ENCODE measurements around the gene SSX2IP. TPM values are rescaled to one million over a fixed set of nuclear protein-coding genes. Genes with fewer than 3 reads are reported as not detected.

Gene SSX2IP
- total RNA-seq, 1 donor from 2014 or later, result 22.2 TPM

GRCh38 chr1:84698151-84699110 is 8.2 kb upstream of the SSX2IP start:
- Mint-ChIP-seq H3K27me3 (no peaks in the 10 kb centered on the region), H3K9me3 (no peaks in the 10 kb centered on the region), H3K4me3 (no peak overlapping the region), H3K4me1 (ENCODE audit: unreplicated experiment) (peaks cover 3% of the 10 kb centered on the region), H3K36me3 (no peaks in the 10 kb centered on the region), H3K27ac (no peak overlapping the region)
- TF ChIP-seq, protein P1, sequence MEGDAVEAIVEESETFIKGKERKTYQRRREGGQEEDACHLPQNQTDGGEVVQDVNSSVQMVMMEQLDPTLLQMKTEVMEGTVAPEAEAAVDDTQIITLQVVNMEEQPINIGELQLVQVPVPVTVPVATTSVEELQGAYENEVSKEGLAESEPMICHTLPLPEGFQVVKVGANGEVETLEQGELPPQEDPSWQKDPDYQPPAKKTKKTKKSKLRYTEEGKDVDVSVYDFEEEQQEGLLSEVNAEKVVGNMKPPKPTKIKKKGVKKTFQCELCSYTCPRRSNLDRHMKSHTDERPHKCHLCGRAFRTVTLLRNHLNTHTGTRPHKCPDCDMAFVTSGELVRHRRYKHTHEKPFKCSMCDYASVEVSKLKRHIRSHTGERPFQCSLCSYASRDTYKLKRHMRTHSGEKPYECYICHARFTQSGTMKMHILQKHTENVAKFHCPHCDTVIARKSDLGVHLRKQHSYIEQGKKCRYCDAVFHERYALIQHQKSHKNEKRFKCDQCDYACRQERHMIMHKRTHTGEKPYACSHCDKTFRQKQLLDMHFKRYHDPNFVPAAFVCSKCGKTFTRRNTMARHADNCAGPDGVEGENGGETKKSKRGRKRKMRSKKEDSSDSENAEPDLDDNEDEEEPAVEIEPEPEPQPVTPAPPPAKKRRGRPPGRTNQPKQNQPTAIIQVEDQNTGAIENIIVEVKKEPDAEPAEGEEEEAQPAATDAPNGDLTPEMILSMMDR (conservative IDR thresholded peaks at IDR 0.05), result no peak
- no peak for DNase-seq (ENCODE audit: extremely low spot score, unreplicated experiment)

- Mint-ChIP-seq H3K9me3 (no peaks in the 10 kb centered on the region), H3K27me3 (no peaks in the 10 kb centered on the region), H3K36me3 (no peaks in the 10 kb centered on the region), H3K4me1 (ENCODE audit: unreplicated experiment) (peaks cover 21% of the 10 kb centered on the region), H3K27ac (no peak overlapping the region), H3K4me3 (no peak overlapping the region)
- TF ChIP-seq, protein P1 (conservative IDR thresholded peaks at IDR 0.05), result no peak
- DNase-seq (ENCODE audit: extremely low spot score, unreplicated experiment), result no peak
Observed at GRCh38 chr1:84693785-84694184, 3.5 kb upstream of the SSX2IP start.

GRCh38 chr1:84693005-84693404 is 2.7 kb upstream of the SSX2IP start:
- TF ChIP-seq, protein P1 (conservative IDR thresholded peaks at IDR 0.05), result no peak
- DNase-seq (ENCODE audit: extremely low spot score, unreplicated experiment), result no peak
- H3K36me3 Mint-ChIP-seq, result no peaks in the 10 kb centered on the region
- peak overlapping the region; percentile 50 for H3K4me3 Mint-ChIP-seq
- H3K27ac Mint-ChIP-seq, result no peak overlapping the region
- no peaks in the 10 kb centered on the region for H3K27me3 Mint-ChIP-seq
- peaks cover 20% of the 10 kb centered on the region for H3K4me1 Mint-ChIP-seq (ENCODE audit: unreplicated experiment)
- no peaks in the 10 kb centered on the region for H3K9me3 Mint-ChIP-seq

- H3K4me3 Mint-ChIP-seq, result peak overlapping the region; percentile 50
- H3K36me3 Mint-ChIP-seq, result no peaks in the 10 kb centered on the region
- no peaks in the 10 kb centered on the region for H3K27me3 Mint-ChIP-seq
- no peak overlapping the region for H3K27ac Mint-ChIP-seq
- H3K9me3 Mint-ChIP-seq, result no peaks in the 10 kb centered on the region
- TF ChIP-seq, protein P1 (conservative IDR thresholded peaks at IDR 0.05), result no peak
- no peak for DNase-seq (ENCODE audit: extremely low spot score, unreplicated experiment)
- peaks cover 20% of the 10 kb centered on the region for H3K4me1 Mint-ChIP-seq (ENCODE audit: unreplicated experiment)
Observed at GRCh38 chr1:84692391-84692790, 2.1 kb upstream of the SSX2IP start.

- TF ChIP-seq, protein P1 (conservative IDR thresholded peaks at IDR 0.05), result no peak
- H3K4me1 Mint-ChIP-seq (ENCODE audit: unreplicated experiment), result peaks cover 27% of the 10 kb centered on the region
- no peak for DNase-seq (ENCODE audit: extremely low spot score, unreplicated experiment)
- H3K27me3 Mint-ChIP-seq, result no peaks in the 10 kb centered on the region
- no peaks in the 10 kb centered on the region for H3K36me3 Mint-ChIP-seq
- H3K9me3 Mint-ChIP-seq, result no peaks in the 10 kb centered on the region
- H3K4me3 Mint-ChIP-seq, result peak overlapping the region; percentile 93
- peak overlapping the region; percentile 87 for H3K27ac Mint-ChIP-seq
Observed at GRCh38 chr1:84691122-84691783, 992 bp upstream of the SSX2IP start.

Data from type B pancreatic cell (in vitro differentiated cells).